ENCODE results near the gene ITPRID1. TPM values are rescaled to one million over a fixed set of nuclear protein-coding genes. Genes with fewer than 3 reads are reported as not detected.

The ITPRID1 gene
- total RNA-seq, 2 experiments from 2014 or later: not detected

DNA sequence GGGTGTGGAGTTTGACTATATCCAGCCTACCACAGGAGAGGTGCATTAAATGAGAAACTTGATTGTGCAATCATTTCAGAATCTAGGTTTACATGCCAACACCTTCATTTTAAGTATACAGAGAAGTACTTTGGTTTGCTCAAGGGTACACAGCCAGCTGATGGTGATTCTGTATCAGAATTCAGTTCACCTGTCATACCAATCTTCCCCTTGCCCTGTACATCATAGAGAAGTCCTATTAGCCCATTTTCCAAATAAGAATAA, 138.1 kb downstream of the ITPRID1 start:
- Histone ChIP-seq H3K4me3 (ENCODE audit: low read length) (no peak overlapping the region), H3K9me3 (ENCODE audit: control insufficient read depth in 1 of 2, insufficient read depth in 1 of 2, low read length in 2 of 2) (peaks cover 0 to 3% of the 10 kb centered on the region in 2 experiments), H3K36me3 (ENCODE audit: insufficient read depth, low read length) (no peaks in the 10 kb centered on the region), H3K4me1 (ENCODE audit: insufficient read depth, low read length) (no peaks in the 10 kb centered on the region), H3K27ac (ENCODE audit: low read depth in 1 of 2, low read length in 2 of 2) (no peak overlapping the region), H3K27me3 (ENCODE audit: control insufficient read depth in 1 of 2, insufficient read depth in 2 of 2, low read length in 2 of 2) (no peaks in the 10 kb centered on the region)
- Mint-ChIP-seq H3K4me1 (ENCODE audit: low read depth) (no peaks in the 10 kb centered on the region), H3K27me3 (no peaks in the 10 kb centered on the region), H3K4me3 (no peak overlapping the region), H3K27ac (no peak overlapping the region), H3K9me3 (no peaks in the 10 kb centered on the region), H3K36me3 (ENCODE audit: low read depth) (no peaks in the 10 kb centered on the region)
- CTCF ChIA-PET: no interaction called here
- POLR2A ChIA-PET: no interaction called here
- TF ChIP-seq, protein P1, sequence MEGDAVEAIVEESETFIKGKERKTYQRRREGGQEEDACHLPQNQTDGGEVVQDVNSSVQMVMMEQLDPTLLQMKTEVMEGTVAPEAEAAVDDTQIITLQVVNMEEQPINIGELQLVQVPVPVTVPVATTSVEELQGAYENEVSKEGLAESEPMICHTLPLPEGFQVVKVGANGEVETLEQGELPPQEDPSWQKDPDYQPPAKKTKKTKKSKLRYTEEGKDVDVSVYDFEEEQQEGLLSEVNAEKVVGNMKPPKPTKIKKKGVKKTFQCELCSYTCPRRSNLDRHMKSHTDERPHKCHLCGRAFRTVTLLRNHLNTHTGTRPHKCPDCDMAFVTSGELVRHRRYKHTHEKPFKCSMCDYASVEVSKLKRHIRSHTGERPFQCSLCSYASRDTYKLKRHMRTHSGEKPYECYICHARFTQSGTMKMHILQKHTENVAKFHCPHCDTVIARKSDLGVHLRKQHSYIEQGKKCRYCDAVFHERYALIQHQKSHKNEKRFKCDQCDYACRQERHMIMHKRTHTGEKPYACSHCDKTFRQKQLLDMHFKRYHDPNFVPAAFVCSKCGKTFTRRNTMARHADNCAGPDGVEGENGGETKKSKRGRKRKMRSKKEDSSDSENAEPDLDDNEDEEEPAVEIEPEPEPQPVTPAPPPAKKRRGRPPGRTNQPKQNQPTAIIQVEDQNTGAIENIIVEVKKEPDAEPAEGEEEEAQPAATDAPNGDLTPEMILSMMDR (IDR thresholded peaks at IDR 0.05): no peak
- intact Hi-C loops (cut with DNase I, micrococcal nuclease): no loop called here
- DNase-seq (no peak), ATAC-seq (ENCODE audit: poor library complexity) (no peak)

DNA sequence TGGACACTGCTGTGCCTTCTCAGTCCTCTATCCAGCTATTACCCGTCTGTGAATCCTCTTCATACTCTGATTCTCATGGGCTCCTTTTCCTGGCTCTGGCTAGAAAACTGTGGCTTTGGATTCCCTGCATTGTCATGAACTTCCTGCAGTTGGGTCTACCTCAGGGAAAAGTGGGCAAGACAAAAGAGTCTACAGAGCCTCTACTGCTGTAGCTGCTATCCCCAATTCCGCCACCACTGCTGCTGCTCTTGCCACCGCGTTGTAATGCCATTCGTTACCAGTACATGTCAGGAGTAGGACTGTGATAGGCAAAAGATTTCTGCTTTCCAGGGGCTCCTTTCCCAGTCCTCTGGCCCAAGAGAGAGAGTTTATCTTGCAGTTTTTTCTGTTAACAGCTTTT, 149.2 kb downstream of the ITPRID1 start:
- Mint-ChIP-seq H3K36me3 (ENCODE audit: low read depth) (no peaks in the 10 kb centered on the region), H3K27ac (no peak overlapping the region), H3K4me3 (no peak overlapping the region), H3K4me1 (ENCODE audit: low read depth) (no peaks in the 10 kb centered on the region), H3K27me3 (no peaks in the 10 kb centered on the region), H3K9me3 (peaks cover 2% of the 10 kb centered on the region)
- TF ChIP-seq, protein P1 (IDR thresholded peaks at IDR 0.05): no peak
- Histone ChIP-seq H3K27ac (ENCODE audit: low read depth in 1 of 2, low read length in 2 of 2) (no peak overlapping the region), H3K4me1 (ENCODE audit: insufficient read depth, low read length) (no peaks in the 10 kb centered on the region), H3K27me3 (ENCODE audit: control insufficient read depth in 1 of 2, insufficient read depth in 2 of 2, low read length in 2 of 2) (no peaks in the 10 kb centered on the region), H3K9me3 (ENCODE audit: control insufficient read depth in 1 of 2, insufficient read depth in 1 of 2, low read length in 2 of 2) (peaks cover 0 to 6% of the 10 kb centered on the region in 2 experiments), H3K4me3 (ENCODE audit: low read length) (no peak overlapping the region), H3K36me3 (ENCODE audit: insufficient read depth, low read length) (no peaks in the 10 kb centered on the region)
- POLR2A ChIA-PET: no interaction called here
- DNase-seq (no peak), ATAC-seq (ENCODE audit: poor library complexity) (no peak)
- CTCF ChIA-PET: no interaction called here
- intact Hi-C loops (cut with DNase I, micrococcal nuclease): no loop called here

DNA sequence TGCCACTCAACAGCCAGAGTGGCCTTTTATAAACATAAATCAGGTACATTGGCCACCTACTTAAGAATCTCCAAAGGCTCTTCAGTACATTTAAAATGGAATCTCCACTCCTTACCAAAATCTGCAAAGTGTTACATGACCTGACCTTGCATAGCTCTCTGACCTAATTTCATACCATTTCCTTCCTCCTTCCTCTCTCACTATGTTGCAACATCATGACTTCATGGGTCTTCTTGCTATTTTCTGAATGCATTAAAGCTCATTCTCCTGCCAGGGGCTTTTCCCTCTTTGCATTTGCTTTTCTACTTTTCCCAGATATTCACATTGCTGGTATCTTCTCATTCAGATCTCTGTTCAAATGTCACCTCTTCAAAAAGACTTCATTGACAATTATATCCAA, 151.0 kb downstream of the ITPRID1 start:
- DNase-seq (peak in 2 of 14 experiments; percentile 25 to 39), ATAC-seq (ENCODE audit: poor library complexity) (no peak)
- Histone ChIP-seq H3K27ac (ENCODE audit: low read depth in 1 of 2, low read length in 2 of 2) (no peak overlapping the region), H3K4me3 (ENCODE audit: low read length) (no peak overlapping the region), H3K27me3 (ENCODE audit: control insufficient read depth in 1 of 2, insufficient read depth in 2 of 2, low read length in 2 of 2) (no peaks in the 10 kb centered on the region), H3K9me3 (ENCODE audit: control insufficient read depth in 1 of 2, insufficient read depth in 1 of 2, low read length in 2 of 2) (peaks cover 0 to 6% of the 10 kb centered on the region in 2 experiments), H3K4me1 (ENCODE audit: insufficient read depth, low read length) (no peaks in the 10 kb centered on the region), H3K36me3 (ENCODE audit: insufficient read depth, low read length) (no peaks in the 10 kb centered on the region)
- H3K36me3 Mint-ChIP-seq (ENCODE audit: low read depth): no peaks in the 10 kb centered on the region
- TF ChIP-seq, protein P1 (IDR thresholded peaks at IDR 0.05): no peak
- ChIA-PET POLR2A (no interaction called here), CTCF (no interaction called here)
- intact Hi-C loops (cut with DNase I, micrococcal nuclease): no loop called here
- no peak overlapping the region for H3K27ac Mint-ChIP-seq
- peaks cover 2% of the 10 kb centered on the region for H3K9me3 Mint-ChIP-seq
- no peak overlapping the region for H3K4me3 Mint-ChIP-seq
- H3K27me3 Mint-ChIP-seq: no peaks in the 10 kb centered on the region
- H3K4me1 Mint-ChIP-seq (ENCODE audit: low read depth): no peaks in the 10 kb centered on the region

Measured in CD4-positive, alpha-beta T cell (primary cell).